Skeletal muscle cell (primary cell): ENCODE data around the gene RIC1.
"Not testable (repeated sequence)": the region's sequence is repeated elsewhere in the genome, so short reads cannot be mapped to it uniquely, and the experiment has no call there.

ENCODE experiments used
- DNase-seq: peaks from one replicate; pipeline ENCODE4 v3.0.0-alpha.2; 2010; ENCODE audit warnings: low read depth
- H3K4me3 ChIP-seq: 2 replicates; pipeline ENCODE4 v1.5.1; 2011; ENCODE audit warnings: low read depth, mild to moderate bottlenecking, control low read depth, low read length, moderate library complexity

Gene RIC1

GRCh38 chr9:5620494-5620893, 8.4 kb upstream of the RIC1 start:
- DNase-seq = no peak
- no peak overlapping the region for H3K4me3 ChIP-seq

- DNase-seq = peak; percentile 83
- no peak overlapping the region for H3K4me3 ChIP-seq
Observed at GRCh38 chr9:5621327-5621726, 7.6 kb upstream of the RIC1 start.

- no peak overlapping the region for H3K4me3 ChIP-seq
Observed at GRCh38 chr9:5622016-5622415, 6.9 kb upstream of the RIC1 start.

GRCh38 chr9:5624655-5625054, 4.3 kb upstream of the RIC1 start:
- no peak overlapping the region for H3K4me3 ChIP-seq

More at GRCh38 chr9:5622016-5622415, 6.9 kb upstream of the RIC1 start:
- DNase-seq = peak; percentile 60

GRCh38 chr9:5626727-5627634, 1.9 kb upstream of the RIC1 start:
- DNase-seq = peak; percentile 68
- H3K4me3 ChIP-seq = peak overlapping the region; percentile 94

More at GRCh38 chr9:5624655-5625054, 4.3 kb upstream of the RIC1 start:
- DNase-seq = no peak

- H3K4me3 ChIP-seq = peak overlapping the region; percentile 94
- not testable (repeated sequence) for DNase-seq
Observed at GRCh38 chr9:5627686-5628085, 1.2 kb upstream of the RIC1 start.

GRCh38 chr9:5628183-5628529, 751 bp upstream of the RIC1 start:
- DNase-seq = no peak
- peak overlapping the region; percentile 94 for H3K4me3 ChIP-seq

- no peak for DNase-seq
- H3K4me3 ChIP-seq = peak overlapping the region; percentile 94
Observed at GRCh38 chr9:5629312-5630080, 589 bp downstream of the RIC1 start.

- no peak for DNase-seq
- H3K4me3 ChIP-seq = peak overlapping the region; percentile 94
Observed at GRCh38 chr9:5630081-5630507, 1.2 kb downstream of the RIC1 start.

GRCh38 chr9:5631026-5631425, 2.1 kb downstream of the RIC1 start:
- no peak for DNase-seq

GRCh38 chr9:5632540-5632939, 3.6 kb downstream of the RIC1 start:
- H3K4me3 ChIP-seq = no peak overlapping the region
- no peak for DNase-seq

More at GRCh38 chr9:5631026-5631425, 2.1 kb downstream of the RIC1 start:
- H3K4me3 ChIP-seq = peak overlapping the region; percentile 94

GRCh38 chr9:5633243-5633642, 4.3 kb downstream of the RIC1 start:
- no peak overlapping the region for H3K4me3 ChIP-seq
- no peak for DNase-seq

GRCh38 chr9:5635390-5635789, 6.5 kb downstream of the RIC1 start:
- no peak for DNase-seq
- H3K4me3 ChIP-seq = no peak overlapping the region

GRCh38 chr9:5639816-5640215, 10.9 kb downstream of the RIC1 start:
- no peak for DNase-seq
- H3K4me3 ChIP-seq = no peak overlapping the region

GRCh38 chr9:5642170-5642569, 13.3 kb downstream of the RIC1 start:
- no peak for DNase-seq
- H3K4me3 ChIP-seq = no peak overlapping the region

GRCh38 chr9:5643005-5643624, 14.2 kb downstream of the RIC1 start:
- DNase-seq = no peak
- H3K4me3 ChIP-seq = no peak overlapping the region

GRCh38 chr9:5644501-5644900, 15.6 kb downstream of the RIC1 start:
- H3K4me3 ChIP-seq = no peak overlapping the region
- no peak for DNase-seq

- H3K4me3 ChIP-seq = no peak overlapping the region
- DNase-seq = no peak
Observed at GRCh38 chr9:5646116-5646515, 17.2 kb downstream of the RIC1 start.

- H3K4me3 ChIP-seq = no peak overlapping the region
- DNase-seq = no peak
Observed at GRCh38 chr9:5650356-5651105, 21.6 kb downstream of the RIC1 start.
